SK-N-MC (cell line): Measurements from ENCODE around the gene ARHGAP31.

ENCODE experiments used
- EZH2 ChIP-seq: fragments of 200-600 bp; sonication (generic); IDR thresholded peaks from one replicate; pipeline ENCODE4 v1.6.1; 2017; ENCODE audit warnings: antibody characterized with exemption
- FOXP2 ChIP-seq: optimal IDR thresholded peaks from 2 replicates; pipeline ENCODE3; 2011; ENCODE audit warnings: mild to moderate bottlenecking, moderate library complexity; ENCODE audit not compliant: insufficient read depth; ENCODE audit errors: extremely low read length, control extremely low read depth
- POLR2AphosphoS5 ChIP-seq: IDR thresholded peaks from 2 replicates; pipeline ENCODE4 v1.6.1; 2012; ENCODE audit warnings: mild to moderate bottlenecking, low read depth, low read length, borderline replicate concordance

- no peak for TF ChIP-seq POLR2AphosphoS5
- TF ChIP-seq EZH2, result no peak
- no peak for TF ChIP-seq FOXP2
These were observed 119.6 kb downstream of the ARHGAP31 start for GRCh38 chr3:119413603-119414280.
